Activated CD4-positive, alpha-beta T cell treated with anti-CD3 and anti-CD28 coated beads for 24 hours (primary cell): ENCODE measurements around the gene IL36A.
A peak's percentile ranks its signal among the peaks of the same experiment; 100 is the strongest.

ENCODE experiments used
- DNase-seq, 2 donors: peaks; one replicate each; pipeline ENCODE4 v3.0.0-alpha.2; 2020; ENCODE audit warnings: low read depth in 2 of 2

The IL36A gene

GRCh38 chr2:113005030-113005509, at the start of gene IL36A:
IL36A (plus strand) TSS chr2:113005459; CDS start chr2:113005872, 413 bp downstream.
- DNase-seq, result no peak

- no peak for DNase-seq
These were observed 47.7 kb upstream of the IL36A start for GRCh38 chr2:112957511-112957910.

GRCh38 chr2:112958428-112959108, 46.7 kb upstream of the IL36A start:
- peak; percentile 6 to 23 for DNase-seq

- no peak for DNase-seq
These were observed 46.0 kb upstream of the IL36A start for GRCh38 chr2:112959109-112959812.

- DNase-seq, result no peak
These were observed 44.9 kb upstream of the IL36A start for GRCh38 chr2:112960230-112960825.

- DNase-seq, result no peak
These were observed 42.7 kb upstream of the IL36A start for GRCh38 chr2:112962308-112963175.

GRCh38 chr2:112967023-112967422, 38.2 kb upstream of the IL36A start:
- no peak for DNase-seq

GRCh38 chr2:112972423-112973086, 32.7 kb upstream of the IL36A start:
- DNase-seq, result no peak

GRCh38 chr2:112973156-112973555, 32.1 kb upstream of the IL36A start:
- DNase-seq, result no peak

GRCh38 chr2:112977559-112978056, 27.7 kb upstream of the IL36A start, which contains the start of gene IL36G:
IL36G (plus strand) TSS chr2:112978006; CDS start chr2:112978639, 633 bp downstream.
- DNase-seq, result no peak

- no peak for DNase-seq
These were observed 25.5 kb upstream of the IL36A start for GRCh38 chr2:112979731-112980130.

GRCh38 chr2:112980537-112980936, 24.7 kb upstream of the IL36A start:
- DNase-seq, result no peak

- no peak for DNase-seq
These were observed 20.2 kb upstream of the IL36A start for GRCh38 chr2:112985090-112985489.

- DNase-seq, result no peak
These were observed 15.6 kb upstream of the IL36A start for GRCh38 chr2:112989611-112990010.

GRCh38 chr2:112993831-112994230, 11.4 kb upstream of the IL36A start:
- DNase-seq, result no peak

- no peak for DNase-seq
These were observed 10.6 kb upstream of the IL36A start for GRCh38 chr2:112994648-112995047.

GRCh38 chr2:112995346-112995920, 9.8 kb upstream of the IL36A start:
- no peak for DNase-seq

- DNase-seq, result peak; percentile 23 to 29
These were observed 8.6 kb upstream of the IL36A start for GRCh38 chr2:112996635-112997034.

- no peak for DNase-seq
These were observed 8.1 kb upstream of the IL36A start for GRCh38 chr2:112997151-112997550.

- no peak for DNase-seq
These were observed 4.8 kb upstream of the IL36A start for GRCh38 chr2:113000436-113000835.

GRCh38 chr2:113002677-113003076, 2.6 kb upstream of the IL36A start:
- no peak for DNase-seq
